H9 (cell line): Measurements from ENCODE around the gene ATG12. TPM values are rescaled to one million over a fixed set of nuclear protein-coding genes. Genes with fewer than 3 reads are reported as not detected.
A peak's percentile ranks its signal among the peaks of the same experiment; 100 is the strongest.

Source experiments
- DNase-seq: peaks from one replicate; pipeline ENCODE4 v3.0.0-alpha.2; 2017
- H2AFZ ChIP-seq: one replicate; pipeline ENCODE4 v1.6.1; 2013; ENCODE audit warnings: mild to moderate bottlenecking, low read length, control low read depth, moderate library complexity
- H2AK5ac ChIP-seq: 2 replicates; pipeline ENCODE4 v1.6.1; 2013; ENCODE audit warnings: low read length, control low read depth, mixed read lengths; ENCODE audit not compliant: insufficient read length
- H2BK120ac ChIP-seq: one replicate; pipeline ENCODE4 v1.6.1; 2013; ENCODE audit warnings: low read depth, mild to moderate bottlenecking, low read length, control low read depth, inconsistent platforms; ENCODE audit not compliant: poor library complexity, severe bottlenecking
- H2BK12ac ChIP-seq: 2 replicates; pipeline ENCODE4 v1.6.1; 2013; ENCODE audit warnings: low read length, control low read depth, mixed read lengths, low read depth; ENCODE audit not compliant: insufficient read length
- H2BK15ac ChIP-seq: 2 replicates; pipeline ENCODE4 v1.6.1; 2013; ENCODE audit warnings: low read depth, low read length, control low read depth
- H2BK20ac ChIP-seq: one replicate; pipeline ENCODE4 v1.6.1; 2013; ENCODE audit warnings: low read depth, mild to moderate bottlenecking, low read length, control low read depth, inconsistent platforms; ENCODE audit not compliant: poor library complexity, severe bottlenecking
- H2BK5ac ChIP-seq: 2 replicates; pipeline ENCODE4 v1.6.1; 2013; ENCODE audit warnings: low read length, control low read depth, mixed read lengths; ENCODE audit not compliant: insufficient read length
- H3K14ac ChIP-seq: 2 replicates; pipeline ENCODE4 v1.6.1; 2013; ENCODE audit warnings: low read length, control low read depth; ENCODE audit not compliant: insufficient read depth
- H3K18ac ChIP-seq: 2 replicates; pipeline ENCODE4 v1.6.1; 2013; ENCODE audit warnings: low read depth, mild to moderate bottlenecking, mixed read lengths, low read length, control low read depth; ENCODE audit not compliant: insufficient read length
- H3K23ac ChIP-seq: 2 replicates; pipeline ENCODE4 v1.6.1; 2013; ENCODE audit warnings: low read length, control low read depth, mixed read lengths, low read depth; ENCODE audit not compliant: insufficient read length
- H3K23me2 ChIP-seq: 2 replicates; pipeline ENCODE4 v1.6.1; 2013; ENCODE audit warnings: low read depth, mild to moderate bottlenecking, mixed read lengths, low read length, control low read depth; ENCODE audit not compliant: insufficient read length, poor library complexity, severe bottlenecking
- H3K27ac ChIP-seq: 2 replicates; pipeline ENCODE4 v1.5.1; 2013; ENCODE audit warnings: low read length, control low read depth, mixed read lengths, low read depth; ENCODE audit not compliant: insufficient read length
- H3K27me3 ChIP-seq: 2 replicates; pipeline ENCODE4 v1.6.1; 2013; ENCODE audit warnings: low read length, control low read depth, inconsistent platforms; ENCODE audit not compliant: insufficient read depth
- H3K4ac ChIP-seq: 2 replicates; pipeline ENCODE4 v1.6.1; 2013; ENCODE audit warnings: low read depth, mild to moderate bottlenecking, control low read depth, inconsistent platforms, low read length, moderate library complexity
- H3K4me1 ChIP-seq: 2 replicates; pipeline ENCODE4 v1.6.1; 2013; ENCODE audit warnings: low read length, control low read depth, inconsistent platforms; ENCODE audit not compliant: insufficient read depth
- H3K4me2 ChIP-seq: 2 replicates; pipeline ENCODE4 v1.6.1; 2013; ENCODE audit warnings: low read length, control low read depth, mixed read lengths; ENCODE audit not compliant: insufficient read length, insufficient read depth
- H3K56ac ChIP-seq: 2 replicates; pipeline ENCODE4 v1.6.1; 2013; ENCODE audit warnings: low read depth, mild to moderate bottlenecking, mixed read lengths, low read length, control low read depth; ENCODE audit not compliant: insufficient read length
- H3K79me1 ChIP-seq: 2 replicates; pipeline ENCODE4 v1.6.1; 2013; ENCODE audit warnings: low read depth, mild to moderate bottlenecking, moderate library complexity, low read length, control low read depth, inconsistent platforms; ENCODE audit not compliant: insufficient read depth, poor library complexity, severe bottlenecking
- H3K79me2 ChIP-seq: 2 replicates; pipeline ENCODE4 v1.6.1; 2013; ENCODE audit warnings: low read length, control low read depth, inconsistent platforms; ENCODE audit not compliant: insufficient read depth
- H3K9ac ChIP-seq: 2 replicates; pipeline ENCODE4 v1.6.1; 2013; ENCODE audit warnings: low read length, control low read depth, mixed read lengths; ENCODE audit not compliant: insufficient read length; ENCODE audit errors: extremely low read depth
- H3K9me3 ChIP-seq: one replicate; pipeline ENCODE4 v1.6.1; 2013; ENCODE audit warnings: low read depth, low read length, inconsistent platforms; ENCODE audit not compliant: control insufficient read depth
- H3T11ph ChIP-seq: one replicate; pipeline ENCODE4 v1.6.1; 2013; ENCODE audit warnings: mild to moderate bottlenecking, low read length, control low read depth, inconsistent platforms
- H4K20me1 ChIP-seq: one replicate; pipeline ENCODE4 v1.6.1; 2013; ENCODE audit not compliant: control insufficient read depth, insufficient read length, insufficient read depth
- H4K5ac ChIP-seq: 2 replicates; pipeline ENCODE4 v1.6.1; 2013; ENCODE audit warnings: low read depth, mild to moderate bottlenecking, mixed read lengths, low read length, control low read depth; ENCODE audit not compliant: insufficient read length
- H4K8ac ChIP-seq: replicated peaks from 2 replicates; pipeline ENCODE4 v1.6.1; 2013; ENCODE audit warnings: low read length, control low read depth, mixed read lengths, low read depth; ENCODE audit not compliant: insufficient read length
- H4K91ac ChIP-seq: 2 replicates; pipeline ENCODE4 v1.6.1; 2013; ENCODE audit warnings: low read depth, mild to moderate bottlenecking, moderate library complexity, mixed read lengths, low read length, control low read depth; ENCODE audit not compliant: insufficient read length
- H3K27ac Mint-ChIP-seq, 3 experiments: 2 replicates in 2 of 3; 3 replicates in 1 of 3; pipeline ENCODE4 v1.8.0; 2020 to 2021; ENCODE audit warnings: mixed read lengths in 3 of 3, mild to moderate bottlenecking in 1 of 3, moderate library complexity in 1 of 3
- H3K27me3 Mint-ChIP-seq: 2 replicates; pipeline ENCODE4 v1.8.0; 2021; ENCODE audit warnings: low read depth, mild to moderate bottlenecking, moderate library complexity, mixed read lengths
- H3K36me3 Mint-ChIP-seq, 3 experiments: 2 replicates in 2 of 3; 3 replicates in 1 of 3; pipeline ENCODE4 v1.8.0; 2020 to 2021; ENCODE audit warnings: low read depth in 3 of 3, mixed read lengths in 3 of 3; ENCODE audit not compliant: insufficient read depth in 1 of 3
- H3K4me1 Mint-ChIP-seq, 2 experiments: 2 replicates each; pipeline ENCODE4 v1.8.0; 2020; ENCODE audit warnings: mixed read lengths in 2 of 2
- H3K4me3 Mint-ChIP-seq, 2 experiments: 2 replicates in 1 of 2; 3 replicates in 1 of 2; pipeline ENCODE4 v1.8.0; 2020 to 2021; ENCODE audit warnings: mild to moderate bottlenecking in 2 of 2, mixed read lengths in 2 of 2, moderate library complexity in 1 of 2
- H3K9me3 Mint-ChIP-seq, 2 experiments: 2 replicates in 1 of 2; 3 replicates in 1 of 2; pipeline ENCODE4 v1.8.0; 2020; ENCODE audit warnings: mild to moderate bottlenecking in 2 of 2, mixed read lengths in 2 of 2, moderate library complexity in 1 of 2
- WGBS: extraction: QIAGEN DNeasy Blood & Tissue Kit; methylation state at CpG from one replicate; pipeline ENCODE4 v1.1.7; 2013; ENCODE audit warnings: missing lambda C conversion rate, low lambda C conversion rate, mixed read lengths; ENCODE audit not compliant: insufficient read length; ENCODE audit errors: extremely low coverage; 5-methylcytosine and 5-hydroxymethylcytosine counted together
- total RNA-seq: library from RNA; stranded (reverse); gene quantifications from 2 replicates; pipeline ENCODE4 v1.2.1, GENCODE V29; 2021
- TF ChIP-seq, protein P1 (sequence below): fragments of 200-600 bp; sonication (generic); conservative IDR thresholded peaks from 3 replicates; pipeline ENCODE4 v1.8.0; 2021; ENCODE audit warnings: antibody characterized with exemption, mild to moderate bottlenecking

Gene ATG12
- total RNA-seq, 1 experiment from 2014 or later, result 52.9 TPM

DNA sequence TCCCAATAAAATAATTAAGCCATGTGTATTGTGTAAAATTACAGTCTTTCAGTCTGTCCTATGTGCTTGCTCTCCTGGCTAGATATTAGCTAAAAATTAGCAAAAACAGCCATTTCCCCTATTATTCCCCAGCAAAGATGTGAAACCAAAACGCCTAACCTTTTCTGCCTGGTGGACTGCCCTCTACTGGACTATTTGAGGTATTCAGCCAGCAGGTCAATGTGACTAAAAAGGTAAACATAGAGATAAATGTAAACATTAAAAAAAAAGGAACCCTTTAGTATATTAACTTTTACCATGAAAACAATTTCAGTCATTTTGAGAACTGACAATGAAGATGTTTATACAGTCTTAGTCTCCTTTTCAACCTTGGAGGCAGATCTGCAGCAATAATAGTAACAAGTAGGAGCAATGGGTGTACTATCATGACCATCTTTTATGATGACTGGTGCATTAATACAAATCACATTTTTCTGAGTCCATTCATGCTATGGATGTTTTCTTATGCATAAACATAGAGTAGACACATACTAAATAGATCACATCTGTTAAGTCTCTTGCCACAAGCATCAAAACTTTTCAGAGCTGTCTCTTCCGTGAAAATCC is 10.1 kb downstream of the ATG12 start:
- H3K9me3 Mint-ChIP-seq, result peaks cover 1% of the 10 kb centered on the region in 2 experiments; a peak in 2 of 5 replicates
- no peaks in the 10 kb centered on the region for H3K27me3 Mint-ChIP-seq
- Histone ChIP-seq H4K91ac (no peak overlapping the region), H2AK5ac (no peak overlapping the region), H3K18ac (no peak overlapping the region), H4K8ac (no peak overlapping the region), H2BK120ac (no peak overlapping the region), H2BK5ac (no peak overlapping the region), H3K9ac (no peak overlapping the region), H2BK12ac (no peak overlapping the region), H2AFZ (no peak overlapping the region), H3K27me3 (no peaks in the 10 kb centered on the region), H3K79me2 (no peaks in the 10 kb centered on the region), H3K14ac (no peak overlapping the region), H2BK15ac (no peak overlapping the region), H3K56ac (no peak overlapping the region), H3K4me2 (no peak overlapping the region), H4K20me1 (no peaks in the 10 kb centered on the region), H3K9me3 (no peaks in the 10 kb centered on the region), H4K5ac (no peak overlapping the region), H3K23me2 (no peaks in the 10 kb centered on the region), H2BK20ac (no peak overlapping the region), H3T11ph (no peak overlapping the region), H3K79me1 (no peaks in the 10 kb centered on the region), H3K4ac (no peak overlapping the region), H3K4me1 (no peaks in the 10 kb centered on the region), H3K27ac (no peak overlapping the region), H3K23ac (no peak overlapping the region)
- H3K4me1 Mint-ChIP-seq, result no peaks in the 10 kb centered on the region
- no peak for DNase-seq
- WGBS, result no CpG with 5 or more reads among the region's 2 CpGs
- H3K27ac Mint-ChIP-seq, result no peak overlapping the region
- TF ChIP-seq, protein P1, sequence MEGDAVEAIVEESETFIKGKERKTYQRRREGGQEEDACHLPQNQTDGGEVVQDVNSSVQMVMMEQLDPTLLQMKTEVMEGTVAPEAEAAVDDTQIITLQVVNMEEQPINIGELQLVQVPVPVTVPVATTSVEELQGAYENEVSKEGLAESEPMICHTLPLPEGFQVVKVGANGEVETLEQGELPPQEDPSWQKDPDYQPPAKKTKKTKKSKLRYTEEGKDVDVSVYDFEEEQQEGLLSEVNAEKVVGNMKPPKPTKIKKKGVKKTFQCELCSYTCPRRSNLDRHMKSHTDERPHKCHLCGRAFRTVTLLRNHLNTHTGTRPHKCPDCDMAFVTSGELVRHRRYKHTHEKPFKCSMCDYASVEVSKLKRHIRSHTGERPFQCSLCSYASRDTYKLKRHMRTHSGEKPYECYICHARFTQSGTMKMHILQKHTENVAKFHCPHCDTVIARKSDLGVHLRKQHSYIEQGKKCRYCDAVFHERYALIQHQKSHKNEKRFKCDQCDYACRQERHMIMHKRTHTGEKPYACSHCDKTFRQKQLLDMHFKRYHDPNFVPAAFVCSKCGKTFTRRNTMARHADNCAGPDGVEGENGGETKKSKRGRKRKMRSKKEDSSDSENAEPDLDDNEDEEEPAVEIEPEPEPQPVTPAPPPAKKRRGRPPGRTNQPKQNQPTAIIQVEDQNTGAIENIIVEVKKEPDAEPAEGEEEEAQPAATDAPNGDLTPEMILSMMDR, result peak; percentile 88
- H3K36me3 Mint-ChIP-seq, result peaks cover 11 to 56% (median 54%) of the 10 kb centered on the region in 3 experiments
- H3K4me3 Mint-ChIP-seq, result no peak overlapping the region
